IPS-18c (cell line): ENCODE measurements around the gene ZNF511.

ENCODE experiments used
- H3K4me3 ChIP-seq: 2 replicates; pipeline ENCODE4 v1.7.0; 2013; ENCODE audit warnings: low read depth, mild to moderate bottlenecking, low read length, moderate library complexity; ENCODE audit not compliant: insufficient read depth
- H3K9me3 ChIP-seq: one replicate; pipeline ENCODE4 v1.6.1; 2013; ENCODE audit warnings: mild to moderate bottlenecking, low read length, moderate library complexity; ENCODE audit not compliant: control insufficient read depth, insufficient read depth

Gene ZNF511

GRCh38 chr10:133324198-133324792 is 15.6 kb downstream of the ZNF511 start:
- H3K9me3 ChIP-seq, result no peaks in the 10 kb centered on the region
- H3K4me3 ChIP-seq, result peak overlapping the region; percentile 31; the same call in 1 of the 2 replicates

- Histone ChIP-seq H3K9me3 (no peaks in the 10 kb centered on the region), H3K4me3 (peak overlapping the region; percentile 49; the same call in 1 of the 2 replicates)
Observed at GRCh38 chr10:133324857-133325260, 16.1 kb downstream of the ZNF511 start.

GRCh38 chr10:133325440-133326222 is 16.9 kb downstream of the ZNF511 start:
- peak overlapping the region; percentile 49 for H3K4me3 ChIP-seq
- no peaks in the 10 kb centered on the region for H3K9me3 ChIP-seq

DNA sequence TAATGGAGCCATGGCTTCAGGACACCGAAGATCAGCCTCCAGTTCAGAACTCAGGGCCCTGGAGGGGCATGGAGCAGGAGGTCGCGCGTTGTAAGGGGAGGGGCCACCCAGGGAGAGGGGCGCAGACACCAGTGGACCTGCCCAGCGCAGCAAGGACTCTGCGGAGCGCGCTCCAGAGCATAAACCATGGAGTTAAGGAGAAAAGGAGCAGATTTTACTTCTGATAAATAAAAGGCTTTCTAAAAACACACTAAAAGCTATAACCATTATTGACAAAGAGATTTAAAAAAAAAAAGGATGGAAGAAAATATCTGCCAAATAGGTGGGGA is 17.5 kb downstream of the ZNF511 start:
- Histone ChIP-seq H3K4me3 (peak overlapping the region; percentile 49), H3K9me3 (no peaks in the 10 kb centered on the region)

GRCh38 chr10:133326745-133327650 is 18.3 kb downstream of the ZNF511 start:
- no peak overlapping the region for H3K4me3 ChIP-seq
- H3K9me3 ChIP-seq, result peaks cover 3% of the 10 kb centered on the region

GRCh38 chr10:133327651-133328357 is 19.1 kb downstream of the ZNF511 start:
- Histone ChIP-seq H3K9me3 (peaks cover 5% of the 10 kb centered on the region), H3K4me3 (no peak overlapping the region)

DNA sequence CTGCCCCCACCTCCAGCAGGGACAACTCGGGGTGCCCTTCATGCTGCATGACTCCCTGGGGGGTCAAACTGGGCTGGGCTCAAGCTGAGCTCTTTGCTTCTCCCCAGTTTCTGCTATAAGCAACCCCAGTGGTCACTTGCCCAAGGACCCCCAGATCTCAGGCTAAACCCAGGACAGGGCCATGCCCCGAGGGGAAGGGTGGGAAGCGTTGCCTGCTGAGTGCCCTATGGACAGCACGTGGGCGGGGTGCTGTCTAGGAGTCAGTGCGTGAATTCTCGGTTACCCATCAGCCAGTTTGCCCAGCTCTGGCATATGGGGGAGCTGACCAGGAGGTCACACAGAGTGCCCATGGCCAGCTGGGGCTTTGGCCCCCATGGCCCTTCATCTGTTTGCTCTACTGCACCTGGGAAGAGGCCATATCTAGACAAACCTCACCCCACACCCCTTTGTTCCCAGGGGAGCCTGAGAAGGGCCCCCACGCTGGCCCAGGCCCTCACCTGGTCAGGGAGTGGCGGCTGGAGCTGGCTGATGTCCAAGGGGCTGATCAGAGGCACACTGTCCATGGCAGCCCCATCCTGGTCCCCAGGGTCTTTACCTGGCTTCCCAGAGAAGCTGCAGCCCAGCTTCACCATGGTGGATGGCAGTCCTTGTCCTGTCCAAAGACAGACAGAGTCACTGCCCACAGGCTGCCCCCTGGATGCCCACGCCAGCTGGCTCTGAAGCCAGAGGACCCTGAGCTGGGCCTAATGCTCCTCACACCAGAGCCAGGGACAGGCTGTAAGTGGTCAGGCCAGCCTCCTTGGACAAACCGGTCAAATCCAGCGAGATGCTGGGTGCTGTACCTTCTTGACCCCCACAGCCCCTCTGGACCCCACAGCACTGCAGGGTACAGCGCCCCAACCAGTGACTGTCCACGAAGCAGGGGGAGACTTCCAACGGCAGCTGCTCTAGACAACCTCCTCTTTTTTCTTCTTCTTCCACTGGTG is 19.9 kb downstream of the ZNF511 start:
- Histone ChIP-seq H3K4me3 (no peak overlapping the region), H3K9me3 (peaks cover 5% of the 10 kb centered on the region)

DNA sequence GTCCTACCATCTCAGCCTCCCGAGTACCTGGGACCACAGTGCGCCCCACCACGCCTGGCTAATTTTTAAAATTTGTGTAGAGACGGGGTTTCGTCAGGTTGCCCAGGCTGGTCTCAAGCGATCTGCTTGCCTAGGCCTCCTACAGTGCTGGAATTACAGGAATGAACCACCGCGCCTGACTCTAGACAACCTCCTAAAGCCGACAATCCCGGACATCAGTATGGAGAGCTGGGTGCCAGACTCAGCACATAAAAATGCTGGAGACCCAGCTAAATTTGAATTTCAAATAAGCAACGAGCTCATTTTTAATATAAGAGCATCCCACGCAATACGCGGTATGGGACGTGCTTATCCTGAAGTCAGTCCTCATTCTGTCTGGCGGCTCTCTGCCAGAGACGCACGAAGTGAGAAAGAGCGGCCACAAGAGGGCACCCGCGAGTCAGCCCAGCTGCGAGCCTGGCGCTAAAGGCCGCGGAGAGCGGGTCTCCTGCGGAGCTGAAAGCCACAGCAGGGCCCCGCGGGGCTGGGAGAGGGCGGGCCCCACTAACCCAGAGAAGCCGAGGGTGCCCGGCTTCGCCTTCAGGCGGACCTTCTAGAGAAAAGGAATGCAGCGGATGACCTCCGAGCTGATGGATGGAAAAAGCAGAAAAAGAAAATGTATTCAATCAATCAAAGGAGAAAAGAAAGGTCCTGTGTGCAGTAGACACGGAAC is 20.9 kb downstream of the ZNF511 start:
- no peak overlapping the region for H3K4me3 ChIP-seq
- peaks cover 5% of the 10 kb centered on the region for H3K9me3 ChIP-seq

GRCh38 chr10:133332936-133333699 is 24.4 kb downstream of the ZNF511 start:
- Histone ChIP-seq H3K9me3 (peaks cover 5% of the 10 kb centered on the region), H3K4me3 (no peak overlapping the region)

DNA sequence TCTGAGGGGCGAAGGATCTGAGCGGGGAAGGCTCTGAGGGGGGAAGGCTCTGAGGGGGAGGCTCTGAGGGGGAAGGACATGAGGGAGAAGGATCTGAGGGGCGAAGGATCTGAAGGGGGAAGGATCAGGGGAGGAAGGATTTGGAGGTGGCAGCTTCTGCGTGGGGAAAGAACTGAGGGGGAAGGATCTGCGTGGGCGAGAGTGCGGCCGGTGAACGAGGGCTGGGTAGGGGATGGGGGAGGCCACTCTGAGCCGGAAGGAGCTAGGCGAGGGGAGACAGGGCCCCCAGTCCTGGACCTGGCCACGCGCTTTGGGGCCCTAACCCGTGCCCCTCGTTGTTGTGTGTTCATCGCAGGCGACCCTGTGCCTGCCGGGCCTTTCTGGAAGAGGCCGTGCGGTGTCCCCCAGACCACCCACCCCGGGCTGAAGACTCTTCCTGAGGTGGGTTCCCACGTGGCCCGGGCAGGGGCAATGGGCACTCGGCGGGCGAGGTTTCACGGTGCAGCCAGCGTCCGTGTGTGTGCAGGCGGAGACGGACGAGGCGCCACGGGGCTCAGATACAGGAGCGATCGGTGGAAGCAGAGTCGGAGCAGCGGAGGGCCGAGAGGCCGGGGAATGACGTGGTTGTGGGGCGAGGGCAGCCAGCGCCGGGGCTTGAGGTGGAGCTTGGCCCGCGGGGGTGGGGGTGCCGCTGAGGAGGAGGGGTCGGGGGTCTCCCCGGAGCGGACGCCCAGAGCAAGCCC is 26.0 kb downstream of the ZNF511 start:
- Histone ChIP-seq H3K4me3 (peak overlapping the region; percentile 49), H3K9me3 (peaks cover 5% of the 10 kb centered on the region)

DNA sequence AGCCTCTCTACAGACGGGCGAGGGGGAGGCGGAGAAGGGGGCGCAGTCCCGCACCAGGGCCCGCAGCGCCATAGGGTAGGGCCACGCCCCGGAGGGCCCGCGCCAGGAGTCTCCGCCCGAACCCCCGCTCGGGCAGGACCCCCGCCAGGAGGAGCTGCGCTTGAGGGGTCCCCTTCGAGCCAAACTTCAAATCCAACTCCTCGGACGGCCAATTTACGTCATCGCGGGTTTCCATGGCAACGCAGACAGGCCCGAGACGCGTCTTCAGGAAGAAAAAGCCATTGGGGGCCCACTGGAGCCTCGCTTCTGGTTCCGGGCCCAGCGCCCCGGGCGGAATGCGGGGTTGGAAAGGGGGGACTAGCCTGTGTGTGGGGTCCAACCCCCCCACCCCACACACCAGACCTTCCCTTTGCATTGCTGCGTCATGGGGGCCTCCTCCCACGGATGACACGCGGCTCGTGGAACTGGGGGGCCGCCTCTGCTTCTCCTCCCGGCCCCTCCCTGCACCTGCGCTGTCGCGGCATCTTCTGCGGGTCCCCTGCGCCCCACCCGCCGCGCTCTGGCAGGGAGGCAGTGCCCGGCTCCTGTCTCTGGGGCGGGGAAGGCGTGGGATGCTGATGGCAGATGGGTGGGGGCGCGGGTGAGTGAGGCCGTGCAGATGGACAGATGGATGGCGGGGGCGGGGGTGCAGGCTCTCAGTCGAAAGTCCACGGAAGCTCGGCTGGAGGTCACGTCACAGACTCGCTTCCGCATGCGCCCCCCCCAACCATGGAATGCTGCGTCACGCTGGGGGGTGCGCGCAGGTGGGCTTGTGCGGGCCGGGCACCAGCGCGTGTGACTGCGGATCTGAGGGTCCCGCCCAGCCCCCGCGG is 26.8 kb downstream of the ZNF511 start:
- H3K4me3 ChIP-seq, result peak overlapping the region; percentile 49

GRCh38 chr10:133336118-133336576 is 27.4 kb downstream of the ZNF511 start:
- Histone ChIP-seq H3K9me3 (peaks cover 5% of the 10 kb centered on the region), H3K4me3 (no peak overlapping the region)

More for the DNA sequence above, 26.8 kb downstream of the ZNF511 start:
- H3K9me3 ChIP-seq, result peaks cover 5% of the 10 kb centered on the region

DNA sequence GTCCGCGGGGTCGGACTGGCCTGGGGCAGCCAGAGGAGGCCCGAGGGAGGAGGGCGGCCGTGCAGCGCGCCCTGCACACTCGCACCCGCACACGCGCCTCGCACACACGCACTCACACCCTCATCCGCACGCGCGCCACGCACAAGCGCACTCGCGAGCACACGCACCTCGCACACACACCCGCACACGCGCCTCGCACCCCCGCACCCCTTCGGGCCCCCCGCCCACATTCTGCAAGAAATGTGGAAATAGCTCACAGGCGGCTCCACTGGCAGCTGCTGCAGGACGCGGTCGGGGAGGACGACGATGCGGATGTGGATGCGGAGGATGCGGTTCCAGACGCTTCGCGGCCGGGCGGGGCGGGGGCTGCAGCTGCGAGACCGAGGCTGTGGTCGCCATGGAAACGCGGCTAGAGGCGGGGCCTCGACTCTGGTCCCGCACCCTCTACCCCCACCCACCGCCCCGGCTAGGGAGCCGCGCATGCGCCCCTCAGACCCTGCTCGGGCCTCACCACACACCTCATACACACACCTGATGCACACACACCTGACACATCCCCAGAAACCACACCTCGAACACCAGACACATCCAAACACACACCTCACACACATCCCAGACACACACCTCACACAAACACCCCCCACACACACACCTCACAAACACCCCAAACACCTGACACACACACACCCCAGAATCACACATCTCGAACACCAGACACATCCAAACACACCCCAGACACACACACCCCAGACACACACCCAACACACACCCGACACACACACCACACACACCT is 28.1 kb downstream of the ZNF511 start, which contains the start of gene CALY:
TSS of gene CALY (minus strand) at position 320 of the 793 bp plus-strand sequence. CDS start 7,907 bp downstream, outside the sequence.
- Histone ChIP-seq H3K9me3 (peaks cover 3% of the 10 kb centered on the region), H3K4me3 (no peak within 1 kb of the TSS; the same call in 1 of the 2 replicates)
